GM12874 (cell line): ENCODE data around the gene GPC5.

Experiments
- CTCF ChIP-seq: IDR thresholded peaks from 2 replicates; pipeline ENCODE4 v1.5.1; 2011; ENCODE audit warnings: low read depth, mild to moderate bottlenecking, control low read depth, low read length, moderate library complexity; ENCODE audit not compliant: insufficient read depth

Gene GPC5

GRCh38 chr13:92262100-92262788 lies 863.8 kb downstream of the GPC5 start:
- no peak for TF ChIP-seq CTCF

GRCh38 chr13:92265408-92265807 lies 867.0 kb downstream of the GPC5 start:
- no peak for TF ChIP-seq CTCF

- TF ChIP-seq CTCF: no peak
Observed at GRCh38 chr13:92270990-92271389, 872.6 kb downstream of the GPC5 start.

- TF ChIP-seq CTCF: no peak
Observed at GRCh38 chr13:92272177-92272576, 873.8 kb downstream of the GPC5 start.

GRCh38 chr13:92297971-92298942 lies 899.8 kb downstream of the GPC5 start:
- TF ChIP-seq CTCF: no peak

GRCh38 chr13:92300651-92301050 lies 902.2 kb downstream of the GPC5 start:
- no peak for TF ChIP-seq CTCF

- TF ChIP-seq CTCF: no peak
Observed at GRCh38 chr13:92303428-92303827, 905.0 kb downstream of the GPC5 start.
